Natural killer cell (primary cell): Measurements from ENCODE around the gene YBX2. TPM values are rescaled to one million over a fixed set of nuclear protein-coding genes. Genes with fewer than 3 reads are reported as not detected.

ENCODE experiments used
- ATAC-seq, 3 donors: fragments of 150-1000 bp in 2 of 3; fragments of 200-7000 bp in 1 of 3; cut with Tn5 transposase; 1 replicate in 1 of 3; 2 replicates in 2 of 3; pipeline ENCODE4 v1.10.0; 2021; ENCODE audit warnings: mild to moderate bottlenecking in 2 of 3, moderate library complexity in 2 of 3
- DNase-seq, 2 donors: peaks; one replicate each; pipeline versions ENCODE4 v3.0.0 to v3.0.0-alpha.2; 2013 to 2021; ENCODE audit warnings: mixed read lengths in 1 of 2
- H3K27ac ChIP-seq: one replicate; pipeline ENCODE4 v1.5.1; 2013; ENCODE audit warnings: mild to moderate bottlenecking, low read length
- H3K27me3 ChIP-seq: one replicate; pipeline ENCODE4 v1.6.1; 2013; ENCODE audit warnings: low read length; ENCODE audit not compliant: control insufficient read depth, insufficient read depth
- H3K36me3 ChIP-seq: one replicate; pipeline ENCODE4 v1.6.1; 2013; ENCODE audit warnings: low read length; ENCODE audit not compliant: control insufficient read depth, insufficient read depth
- H3K4me1 ChIP-seq: one replicate; pipeline ENCODE4 v1.6.1; 2013; ENCODE audit warnings: low read length; ENCODE audit not compliant: control insufficient read depth, insufficient read depth
- H3K4me3 ChIP-seq: one replicate; pipeline ENCODE4 v1.5.1; 2013; ENCODE audit warnings: low read length
- H3K9me3 ChIP-seq: one replicate; pipeline ENCODE4 v1.6.1; 2013; ENCODE audit warnings: low read length; ENCODE audit not compliant: control insufficient read depth, insufficient read depth
- H3K27ac Mint-ChIP-seq, 2 donors: one replicate each; pipeline ENCODE4 v1.8.0; 2022; ENCODE audit warnings: mild to moderate bottlenecking in 2 of 2, mixed read lengths in 2 of 2, moderate library complexity in 1 of 2
- H3K27me3 Mint-ChIP-seq, 2 donors: one replicate each; pipeline ENCODE4 v1.8.0; 2022; ENCODE audit warnings: low read depth in 2 of 2, mixed read lengths in 2 of 2
- H3K36me3 Mint-ChIP-seq: one replicate; pipeline ENCODE4 v1.8.0; 2022; ENCODE audit warnings: mixed read lengths
- H3K4me1 Mint-ChIP-seq, 2 donors: one replicate each; pipeline ENCODE4 v1.8.0; 2022; ENCODE audit warnings: mixed read lengths in 2 of 2
- H3K4me3 Mint-ChIP-seq: one replicate; pipeline ENCODE4 v1.8.0; 2022; ENCODE audit warnings: mild to moderate bottlenecking, moderate library complexity, mixed read lengths
- H3K9me3 Mint-ChIP-seq, 2 donors: one replicate each; pipeline ENCODE4 v1.8.0; 2022; ENCODE audit warnings: mixed read lengths in 2 of 2
- WGBS: methylation state at CpG from one replicate; pipeline ENCODE4 v1.1.7; 2013; ENCODE audit warnings: missing lambda C conversion rate; ENCODE audit not compliant: insufficient coverage; 5-methylcytosine and 5-hydroxymethylcytosine counted together
- intact Hi-C: fragments of 100-400 bp; cut with micrococcal nuclease; formaldehyde crosslinking; loops from one replicate; pipeline ENCODE4 v1.14.2; 2022
- total RNA-seq, 4 donors: library from RNA; stranded (reverse); fragments of 120-200 nt in 1 of 4; gene quantifications; one replicate each; pipeline versions ENCODE4 v1.2.3 to v1.2.4, GENCODE V29; 2013 to 2022
- TF ChIP-seq, protein P1 (sequence below): fragments of 200-600 bp; IDR thresholded peaks from one replicate; pipeline ENCODE4 v1.8.0; 2022; ENCODE audit warnings: antibody characterized with exemption

The YBX2 gene
- total RNA-seq, 3 donors from 2014 or later (not counting 1 experiment from before 2014, with no cell fraction given) = 0.05 TPM; not detected in 2

DNA sequence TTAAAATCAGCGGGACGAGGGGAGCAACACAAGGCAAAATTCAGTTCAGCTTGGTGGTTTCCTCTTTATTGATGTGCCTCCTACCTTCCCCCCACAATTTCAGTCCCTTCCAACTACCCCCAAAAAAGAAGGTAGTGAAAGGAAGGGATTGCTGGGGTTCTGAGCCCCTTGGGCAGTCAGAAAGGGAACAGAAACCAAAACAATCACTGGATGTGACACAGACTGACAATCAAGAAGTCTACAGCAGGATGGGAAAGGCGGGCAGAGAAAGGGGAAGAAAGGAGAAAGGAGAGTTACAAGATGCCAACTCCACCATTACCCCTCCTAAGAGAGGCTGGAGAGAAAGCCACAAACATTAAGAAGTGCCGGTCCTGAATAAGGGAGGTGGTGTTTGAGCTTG is 54.1 kb downstream of the YBX2 start:
- Histone ChIP-seq H3K4me3 (no peak overlapping the region), H3K36me3 (peaks cover 31% of the 10 kb centered on the region), H3K27ac (peak overlapping the region; percentile 83), H3K27me3 (no peaks in the 10 kb centered on the region), H3K4me1 (peaks cover 46% of the 10 kb centered on the region), H3K9me3 (no peaks in the 10 kb centered on the region)
- 52% methylated on average over 2 of the region's 4 CpGs for WGBS
- TF ChIP-seq, protein P1, sequence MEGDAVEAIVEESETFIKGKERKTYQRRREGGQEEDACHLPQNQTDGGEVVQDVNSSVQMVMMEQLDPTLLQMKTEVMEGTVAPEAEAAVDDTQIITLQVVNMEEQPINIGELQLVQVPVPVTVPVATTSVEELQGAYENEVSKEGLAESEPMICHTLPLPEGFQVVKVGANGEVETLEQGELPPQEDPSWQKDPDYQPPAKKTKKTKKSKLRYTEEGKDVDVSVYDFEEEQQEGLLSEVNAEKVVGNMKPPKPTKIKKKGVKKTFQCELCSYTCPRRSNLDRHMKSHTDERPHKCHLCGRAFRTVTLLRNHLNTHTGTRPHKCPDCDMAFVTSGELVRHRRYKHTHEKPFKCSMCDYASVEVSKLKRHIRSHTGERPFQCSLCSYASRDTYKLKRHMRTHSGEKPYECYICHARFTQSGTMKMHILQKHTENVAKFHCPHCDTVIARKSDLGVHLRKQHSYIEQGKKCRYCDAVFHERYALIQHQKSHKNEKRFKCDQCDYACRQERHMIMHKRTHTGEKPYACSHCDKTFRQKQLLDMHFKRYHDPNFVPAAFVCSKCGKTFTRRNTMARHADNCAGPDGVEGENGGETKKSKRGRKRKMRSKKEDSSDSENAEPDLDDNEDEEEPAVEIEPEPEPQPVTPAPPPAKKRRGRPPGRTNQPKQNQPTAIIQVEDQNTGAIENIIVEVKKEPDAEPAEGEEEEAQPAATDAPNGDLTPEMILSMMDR = no peak
- DNase-seq (no peak), ATAC-seq (no peak)
- Mint-ChIP-seq H3K9me3 (no peaks in the 10 kb centered on the region), H3K4me3 (peak overlapping the region; percentile 96), H3K36me3 (no peaks in the 10 kb centered on the region), H3K27ac (peak overlapping the region; percentile 97 to 99), H3K4me1 (peaks cover 55 to 68% of the 10 kb centered on the region in 2 donors), H3K27me3 (no peaks in the 10 kb centered on the region)
- intact Hi-C loops = no loop called here

DNA sequence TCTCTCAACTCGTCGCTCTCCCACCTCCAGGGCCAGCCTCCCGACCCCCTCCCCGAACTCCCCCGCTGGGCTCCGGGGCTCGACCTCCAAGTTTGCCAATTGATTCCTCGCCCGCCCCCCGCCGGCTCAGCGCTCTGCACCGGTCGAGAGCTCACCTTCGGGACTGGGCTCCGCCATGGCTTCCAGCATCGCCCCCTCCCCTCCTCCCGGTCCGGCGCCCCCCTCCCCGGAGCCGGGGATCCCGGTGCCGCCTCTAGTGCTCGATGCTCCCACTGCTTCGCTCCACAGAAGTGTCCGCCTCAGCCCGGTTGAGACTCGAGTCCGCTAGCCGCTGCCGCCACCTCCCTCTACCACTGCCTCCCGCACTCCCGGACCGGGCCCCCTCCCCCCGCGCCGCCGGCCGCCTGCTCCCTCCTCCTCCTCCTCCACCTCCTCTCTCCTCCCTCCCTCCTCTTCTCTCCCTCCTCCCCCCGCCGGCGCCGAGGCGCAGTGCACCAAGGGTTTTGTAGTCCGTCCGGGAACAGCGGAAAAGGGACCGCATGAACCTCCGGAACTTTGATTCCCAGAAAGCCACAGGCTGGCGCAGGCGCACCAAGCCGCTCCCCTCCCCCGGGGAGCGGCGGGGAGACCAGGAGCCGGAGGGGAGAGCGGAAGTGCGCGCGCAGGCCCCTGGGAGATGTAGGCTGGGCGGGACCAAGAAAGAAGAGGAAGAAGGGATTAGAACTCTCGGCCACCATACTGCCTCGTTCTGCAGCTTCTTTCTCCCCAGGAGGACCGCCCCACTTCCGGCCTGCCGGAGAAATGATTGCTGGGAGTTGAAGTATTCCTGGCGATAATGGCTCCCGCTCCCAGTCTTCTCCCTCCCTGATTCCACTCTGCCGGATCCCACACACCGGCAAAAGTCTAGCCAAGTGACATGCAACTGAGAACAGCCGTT is 55.1 kb downstream of the YBX2 start, which contains the start of gene PHF23:
PHF23 (minus strand) TSS at position 367 of the 937 bp plus-strand sequence; CDS start at position 189, 178 bp downstream.
- H3K27ac ChIP-seq = peak within 1 kb of the TSS; percentile 80
- no peaks in the 10 kb centered on the region for H3K9me3 ChIP-seq
- peaks cover 61 to 77% of the 10 kb centered on the region in 2 donors for H3K4me1 Mint-ChIP-seq
- no peaks in the 10 kb centered on the region for H3K9me3 Mint-ChIP-seq
- DNase-seq (peak; percentile 85 to 99), ATAC-seq (peak; percentile 56 to 77 (median 68))
- no peaks in the 10 kb centered on the region for H3K27me3 ChIP-seq
- H3K27me3 Mint-ChIP-seq = no peaks in the 10 kb centered on the region
- H3K4me3 ChIP-seq = peak within 1 kb of the TSS; percentile 87
- H3K27ac Mint-ChIP-seq = peak within 1 kb of the TSS; percentile 97 to 99
- under 1% methylated on average over 72 of the region's 72 CpGs for WGBS
- peaks cover 30% of the 10 kb centered on the region for H3K36me3 ChIP-seq
- intact Hi-C loops = loop anchor here (2.0 kb wide), 1 partner anchor 13 kb away; the partner anchor contains the start of gene ELP5
- TF ChIP-seq, protein P1 = no peak
- no peaks in the 10 kb centered on the region for H3K36me3 Mint-ChIP-seq
- peak within 1 kb of the TSS; percentile 96 for H3K4me3 Mint-ChIP-seq
- peaks cover 53% of the 10 kb centered on the region for H3K4me1 ChIP-seq

DNA sequence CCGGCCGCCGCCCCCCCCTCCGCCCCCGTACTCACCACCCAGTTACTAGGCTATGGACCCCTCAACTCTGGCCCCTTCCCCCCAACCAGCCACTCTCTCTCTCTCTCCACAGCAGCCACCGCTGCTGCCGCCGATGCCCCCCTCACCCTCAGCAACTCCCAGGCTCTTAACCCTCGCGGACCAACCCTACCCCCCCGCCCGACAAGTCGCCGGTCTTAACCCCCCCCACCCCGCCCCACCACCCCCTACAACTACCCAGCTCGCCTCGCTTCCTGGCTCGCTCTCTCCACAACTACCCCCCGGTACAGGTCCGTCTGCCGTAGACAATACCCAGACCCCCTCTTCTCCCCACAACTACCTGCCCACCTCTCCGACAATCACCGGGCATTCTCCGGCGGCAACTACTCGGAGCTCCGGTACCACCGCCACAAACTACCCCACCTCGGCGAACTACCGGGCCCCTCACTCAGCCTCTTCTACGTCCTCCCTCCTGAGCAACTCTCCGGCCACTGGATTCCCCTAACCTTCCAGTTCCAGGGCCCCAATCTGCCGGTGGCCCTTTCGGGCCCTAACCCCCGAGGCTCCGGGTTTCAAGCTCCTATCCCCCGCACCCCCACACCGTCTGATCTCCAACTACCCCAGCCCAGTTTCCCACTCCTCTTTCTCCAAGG is 55.9 kb downstream of the YBX2 start:
- no peaks in the 10 kb centered on the region for H3K27me3 Mint-ChIP-seq
- ATAC-seq = no peak
- Histone ChIP-seq H3K9me3 (no peaks in the 10 kb centered on the region), H3K4me3 (peak overlapping the region; percentile 87), H3K27ac (peak overlapping the region; percentile 80), H3K36me3 (peaks cover 25% of the 10 kb centered on the region), H3K4me1 (peaks cover 56% of the 10 kb centered on the region), H3K27me3 (no peaks in the 10 kb centered on the region)
- peak overlapping the region; percentile 96 for H3K4me3 Mint-ChIP-seq
- no peaks in the 10 kb centered on the region for H3K9me3 Mint-ChIP-seq
- no peaks in the 10 kb centered on the region for H3K36me3 Mint-ChIP-seq
- peaks cover 64 to 84% of the 10 kb centered on the region in 2 donors for H3K4me1 Mint-ChIP-seq
- 0% methylated on average over 27 of the region's 39 CpGs for WGBS
- TF ChIP-seq, protein P1 = no peak
- H3K27ac Mint-ChIP-seq = peak overlapping the region; percentile 97 to 99
- intact Hi-C loops = loop anchor here (2.0 kb wide), 1 partner anchor 14 kb away; the partner anchor contains the start of gene ELP5
- peak; percentile 39 to 60 for DNase-seq

Other genes starting within 250 kb of the YBX2 start
- 1 to 10 TPM in 2 of 3 donors, under 1 TPM in 1; 0.54 to 2.2 (median 1.8) TPM for gene CLEC10A, start 214.4 kb downstream of the YBX2 start, total RNA-seq
- 1 to 10 TPM in 1 of 3 donors, under 1 TPM in 1, not detected in 1; 0.88 to 2.3 TPM for gene ASGR2, start 179.8 kb downstream of the YBX2 start, total RNA-seq
- gene ASGR1, start 115.3 kb downstream of the YBX2 start, total RNA-seq = 1 to 10 TPM in 1 of 3 donors, under 1 TPM in 1, not detected in 1; 0.35 to 1.4 TPM
- gene DLG4, start 74.8 kb downstream of the YBX2 start, total RNA-seq = 10 to 100 TPM in 1 of 3 donors, 1 to 10 TPM in 2; 6.7 to 11.2 (median 8.6) TPM
- 100 to 1,000 TPM; 439 to 637 (median 607) TPM for gene ACADVL, start 74.7 kb downstream of the YBX2 start, total RNA-seq
- gene DVL2, start 60.1 kb downstream of the YBX2 start, total RNA-seq = 10 to 100 TPM; 46.5 to 66.6 (median 61.5) TPM
- gene PHF23, start 55.2 kb downstream of the YBX2 start, total RNA-seq = 10 to 100 TPM; 19.3 to 32.3 (median 20.8) TPM
- 100 to 1,000 TPM; 256 to 277 (median 276) TPM for gene GABARAP, start 52.2 kb downstream of the YBX2 start, total RNA-seq
- 100 to 1,000 TPM; 127 to 139 (median 131) TPM for gene CTDNEP1, start 42.9 kb downstream of the YBX2 start, total RNA-seq
- 10 to 100 TPM; 30.1 to 38.5 (median 30.3) TPM for gene ELP5, start 42.4 kb downstream of the YBX2 start, total RNA-seq
- gene CLDN7, start 32.2 kb downstream of the YBX2 start, total RNA-seq = 1 to 10 TPM in 2 of 3 donors, under 1 TPM in 1; 0.99 to 1.8 (median 1.7) TPM
- gene SLC2A4, start 12.9 kb downstream of the YBX2 start, total RNA-seq = not detected
- gene EIF5A, start 13.0 kb upstream of the YBX2 start, total RNA-seq = 100 to 1,000 TPM; 483 to 608 (median 492) TPM
- gene GPS2, start 20.7 kb upstream of the YBX2 start, total RNA-seq = 100 to 1,000 TPM; 132 to 146 (median 133) TPM
- gene NEURL4, start 34.7 kb upstream of the YBX2 start, total RNA-seq = 10 to 100 TPM; 48.9 to 57.9 (median 51.4) TPM
- 100 to 1,000 TPM; 526 to 590 (median 540) TPM for gene ACAP1, start 41.9 kb upstream of the YBX2 start, total RNA-seq
- gene KCTD11, start 57.5 kb upstream of the YBX2 start, total RNA-seq = 1 to 10 TPM; 5.6 to 9.7 (median 8.3) TPM
- gene TMEM95, start 60.5 kb upstream of the YBX2 start, total RNA-seq = not detected
- gene TNK1, start 86.5 kb upstream of the YBX2 start, total RNA-seq = 1 to 10 TPM in 1 of 3 donors, under 1 TPM in 2; 0.18 to 1.7 (median 0.73) TPM
- gene PLSCR3, start 99.9 kb upstream of the YBX2 start, total RNA-seq = 10 to 100 TPM; 38.2 to 57.8 (median 47.0) TPM
- 10 to 100 TPM; 31.8 to 35.9 (median 34.2) TPM for gene TMEM256, start 109.5 kb upstream of the YBX2 start, total RNA-seq
- gene NLGN2, start 113.2 kb upstream of the YBX2 start, total RNA-seq = 1 to 10 TPM; 2.8 to 3.4 (median 3.1) TPM
- not detected for gene SPEM1, start 125.7 kb upstream of the YBX2 start, total RNA-seq
- not detected for gene SPEM2, start 131.0 kb upstream of the YBX2 start, total RNA-seq
- not detected for gene SPEM3, start 134.2 kb upstream of the YBX2 start, total RNA-seq
- 1 to 10 TPM; 5.1 to 8.6 (median 7.0) TPM for gene TMEM102, start 140.8 kb upstream of the YBX2 start, total RNA-seq
- gene FGF11, start 144.9 kb upstream of the YBX2 start, total RNA-seq = 1 to 10 TPM; 1.2 to 4.2 (median 1.9) TPM
- 10 to 100 TPM in 2 of 3 donors, 1 to 10 TPM in 1; 9.8 to 10.4 (median 10.2) TPM for gene CHRNB1, start 150.4 kb upstream of the YBX2 start, total RNA-seq
- gene ZBTB4, start 185.0 kb upstream of the YBX2 start, total RNA-seq = 10 to 100 TPM; 64.0 to 72.5 (median 68.4) TPM
- gene SLC35G6, start 186.8 kb upstream of the YBX2 start, total RNA-seq = not detected
- 100 to 1,000 TPM; 515 to 879 (median 524) TPM for gene POLR2A, start 189.7 kb upstream of the YBX2 start, total RNA-seq